Measurements from ENCODE around the gene HDC. TPM values are rescaled to one million over a fixed set of nuclear protein-coding genes. Genes with fewer than 3 reads are reported as not detected.

Gene HDC
- total and polyA plus RNA-seq, 7 donors = 0.16 to 2.4 (median 1.2) TPM; not detected in 1

DNA sequence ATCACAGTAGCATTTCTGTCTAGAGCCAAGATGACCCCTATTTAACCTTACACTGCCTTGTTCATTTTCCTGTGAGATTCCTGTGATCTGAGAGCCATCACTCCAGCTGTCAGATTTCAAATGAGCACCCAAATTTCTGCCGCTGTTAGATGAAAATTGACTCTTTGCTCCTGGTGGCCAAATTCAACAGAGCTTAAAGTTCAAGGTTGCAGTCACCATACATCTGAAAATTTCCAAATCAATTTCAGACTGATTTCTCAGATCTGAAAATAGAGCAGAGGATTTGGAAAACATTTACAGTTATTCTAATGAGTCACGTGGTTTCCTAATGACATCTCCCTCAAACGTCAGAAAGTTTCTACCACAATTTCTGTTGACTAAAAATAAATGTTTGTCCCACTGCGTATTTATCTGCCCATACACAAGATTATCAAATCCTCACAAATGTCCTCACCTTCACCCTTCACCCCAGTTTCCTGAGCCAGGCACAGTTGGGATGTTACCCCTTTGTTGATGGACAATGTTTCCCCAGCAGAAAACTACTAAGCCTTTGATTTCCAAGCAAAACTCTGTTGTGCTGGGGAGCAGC is 16.4 kb downstream of the HDC start:
- Histone ChIP-seq H3K4me1 (peaks cover 0 to 3% (median 0%) of the 10 kb centered on the region in 4 donors), H3K4me3 (no peak overlapping the region), H3K36me3 (no peaks in the 10 kb centered on the region), H3K27ac (no peak overlapping the region), H3K9me3 (no peaks in the 10 kb centered on the region), H3K27me3 (no peaks in the 10 kb centered on the region)
- intact Hi-C loops (cut with DNase I) = no loop called here
- TF ChIP-seq, protein P1, sequence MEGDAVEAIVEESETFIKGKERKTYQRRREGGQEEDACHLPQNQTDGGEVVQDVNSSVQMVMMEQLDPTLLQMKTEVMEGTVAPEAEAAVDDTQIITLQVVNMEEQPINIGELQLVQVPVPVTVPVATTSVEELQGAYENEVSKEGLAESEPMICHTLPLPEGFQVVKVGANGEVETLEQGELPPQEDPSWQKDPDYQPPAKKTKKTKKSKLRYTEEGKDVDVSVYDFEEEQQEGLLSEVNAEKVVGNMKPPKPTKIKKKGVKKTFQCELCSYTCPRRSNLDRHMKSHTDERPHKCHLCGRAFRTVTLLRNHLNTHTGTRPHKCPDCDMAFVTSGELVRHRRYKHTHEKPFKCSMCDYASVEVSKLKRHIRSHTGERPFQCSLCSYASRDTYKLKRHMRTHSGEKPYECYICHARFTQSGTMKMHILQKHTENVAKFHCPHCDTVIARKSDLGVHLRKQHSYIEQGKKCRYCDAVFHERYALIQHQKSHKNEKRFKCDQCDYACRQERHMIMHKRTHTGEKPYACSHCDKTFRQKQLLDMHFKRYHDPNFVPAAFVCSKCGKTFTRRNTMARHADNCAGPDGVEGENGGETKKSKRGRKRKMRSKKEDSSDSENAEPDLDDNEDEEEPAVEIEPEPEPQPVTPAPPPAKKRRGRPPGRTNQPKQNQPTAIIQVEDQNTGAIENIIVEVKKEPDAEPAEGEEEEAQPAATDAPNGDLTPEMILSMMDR (IDR thresholded peaks at IDR 0.05) = no peak
- TF ChIP-seq POLR2AphosphoS5 (IDR thresholded peaks at IDR 0.05) (no peak), EP300 (IDR thresholded peaks at IDR 0.05) (no peak), POLR2A (IDR thresholded peaks at IDR 0.05) (no peak)
- DNase-seq = no peak
- 63 to 75% methylated on average over 4 of the region's 4 CpGs for WGBS, 2 donors

GRCh38 chr15:50247819-50248655 is 17.5 kb downstream of the HDC start:
- WGBS, 2 donors = 83 to 87% methylated on average over 14 of the region's 14 CpGs
- no peak for TF ChIP-seq POLR2A (IDR thresholded peaks at IDR 0.05)
- TF ChIP-seq EP300 (IDR thresholded peaks at IDR 0.05) = no peak
- no peak for TF ChIP-seq POLR2AphosphoS5 (IDR thresholded peaks at IDR 0.05)
- TF ChIP-seq, protein P1 (IDR thresholded peaks at IDR 0.05) = no peak
- Histone ChIP-seq H3K4me1 (peaks cover 0 to 3% (median 0%) of the 10 kb centered on the region in 4 donors), H3K36me3 (no peaks in the 10 kb centered on the region), H3K9me3 (no peaks in the 10 kb centered on the region), H3K4me3 (no peak overlapping the region), H3K27me3 (no peaks in the 10 kb centered on the region), H3K27ac (no peak overlapping the region)
- intact Hi-C loops (cut with DNase I) = no loop called here
- DNase-seq = no peak

GRCh38 chr15:50246631-50247030 is 18.9 kb downstream of the HDC start:
- intact Hi-C loops (cut with DNase I) = no loop called here
- no peaks in the 10 kb centered on the region for H3K27me3 ChIP-seq
- peaks cover 0 to 3% (median 0%) of the 10 kb centered on the region in 4 donors for H3K4me1 ChIP-seq
- no peak for TF ChIP-seq POLR2A (IDR thresholded peaks at IDR 0.05)
- TF ChIP-seq, protein P1 (IDR thresholded peaks at IDR 0.05) = no peak
- TF ChIP-seq POLR2AphosphoS5 (IDR thresholded peaks at IDR 0.05) = no peak
- TF ChIP-seq EP300 (IDR thresholded peaks at IDR 0.05) = no peak
- H3K27ac ChIP-seq = no peak overlapping the region
- no peaks in the 10 kb centered on the region for H3K9me3 ChIP-seq
- DNase-seq = no peak
- 90 to 96% methylated on average over 2 of the region's 2 CpGs for WGBS, 2 donors
- H3K36me3 ChIP-seq = no peaks in the 10 kb centered on the region
- no peak overlapping the region for H3K4me3 ChIP-seq

DNA sequence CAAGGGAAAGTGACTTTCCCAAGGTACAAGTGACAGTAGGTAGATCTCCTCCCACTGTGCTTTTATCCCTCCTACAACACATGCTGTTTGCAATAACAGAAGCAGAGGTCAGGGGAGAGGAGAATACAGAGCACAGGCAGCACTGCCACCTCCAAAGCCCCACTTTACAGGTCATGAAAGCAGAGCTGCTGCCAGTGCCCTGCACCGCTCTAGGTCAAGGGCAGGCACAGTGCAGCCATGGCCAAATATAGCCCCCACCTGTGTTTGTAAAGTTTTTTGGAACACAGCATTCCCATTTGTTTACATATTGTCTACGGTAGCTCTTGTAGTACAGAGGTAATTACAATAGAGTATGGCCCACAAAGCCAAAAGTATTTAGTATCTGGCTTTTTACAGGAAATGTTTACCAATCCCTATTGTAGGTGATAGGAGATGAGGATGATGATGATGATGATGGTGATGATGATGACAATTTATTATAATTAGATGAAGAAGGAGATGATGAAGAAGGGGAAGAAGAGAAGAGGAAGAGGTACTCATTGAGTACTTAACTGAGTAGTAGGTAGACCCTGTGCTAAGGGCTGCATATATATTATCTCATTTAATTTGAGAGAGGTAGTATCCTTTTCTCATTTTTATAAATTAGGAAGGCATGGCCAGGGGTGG is 20.4 kb downstream of the HDC start:
- Histone ChIP-seq H3K36me3 (no peaks in the 10 kb centered on the region), H3K4me3 (no peak overlapping the region), H3K4me1 (peaks cover 0 to 3% (median 0%) of the 10 kb centered on the region in 4 donors), H3K27ac (no peak overlapping the region), H3K27me3 (no peaks in the 10 kb centered on the region), H3K9me3 (no peaks in the 10 kb centered on the region)
- no peak for DNase-seq
- intact Hi-C loops (cut with DNase I) = no loop called here
- WGBS, 2 donors = 74 to 91% methylated on average over 2 of the region's 2 CpGs
- TF ChIP-seq, protein P1 (IDR thresholded peaks at IDR 0.05) = no peak
- TF ChIP-seq POLR2A (IDR thresholded peaks at IDR 0.05) = no peak
- no peak for TF ChIP-seq POLR2AphosphoS5 (IDR thresholded peaks at IDR 0.05)
- no peak for TF ChIP-seq EP300 (IDR thresholded peaks at IDR 0.05)

Data from sigmoid colon (tissue), 7 donors.